OCI-LY7 (cell line): ENCODE results near the gene METTL24.

Source experiments
- EZH2phosphoT487 ChIP-seq: fragments of 200-600 bp; sonication (generic); IDR thresholded peaks from 2 replicates; pipeline ENCODE4 v1.6.1; 2018; ENCODE audit warnings: low read depth, borderline replicate concordance, mild to moderate bottlenecking, mixed run types, antibody characterized with exemption, low read length, moderate library complexity, mixed read lengths
- TF ChIP-seq, protein P1 (sequence below): fragments of 200-600 bp; sonication (generic); conservative IDR thresholded peaks from 2 replicates; pipeline ENCODE4 v1.5.1; 2014; ENCODE audit warnings: mild to moderate bottlenecking, antibody characterized with exemption, low read length, moderate library complexity, mixed read lengths

DNA sequence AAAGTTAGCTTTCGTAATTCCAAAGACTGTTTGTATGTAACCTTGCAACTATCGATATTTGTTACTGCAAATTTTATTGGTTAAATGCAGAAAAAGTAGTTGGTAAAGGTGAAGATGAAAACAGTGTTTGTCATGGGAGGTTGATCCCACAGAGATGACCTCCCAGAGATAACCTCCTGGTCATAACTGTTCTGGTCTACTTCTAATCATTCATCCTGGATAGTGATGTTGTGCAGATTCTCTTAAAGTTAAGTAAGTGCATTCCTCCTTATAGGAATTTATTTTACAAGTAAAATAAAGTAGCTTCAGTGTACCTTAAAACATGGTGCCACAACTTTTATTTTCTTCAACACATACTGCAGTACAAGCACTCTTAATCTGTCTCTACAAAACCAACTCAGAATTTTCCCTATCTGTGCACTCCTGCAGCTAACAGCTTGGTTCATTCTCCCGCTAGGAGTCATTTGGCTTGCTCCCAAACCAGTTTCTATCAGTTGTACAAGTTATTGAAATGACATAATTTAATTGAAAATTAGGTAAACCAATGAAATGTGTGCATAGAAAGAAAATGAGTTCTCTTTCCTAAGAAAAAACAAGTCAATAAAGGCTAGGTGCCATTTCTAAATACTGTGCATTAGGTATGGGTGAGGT, 19.2 kb downstream of the METTL24 start:
- TF ChIP-seq, protein P1, sequence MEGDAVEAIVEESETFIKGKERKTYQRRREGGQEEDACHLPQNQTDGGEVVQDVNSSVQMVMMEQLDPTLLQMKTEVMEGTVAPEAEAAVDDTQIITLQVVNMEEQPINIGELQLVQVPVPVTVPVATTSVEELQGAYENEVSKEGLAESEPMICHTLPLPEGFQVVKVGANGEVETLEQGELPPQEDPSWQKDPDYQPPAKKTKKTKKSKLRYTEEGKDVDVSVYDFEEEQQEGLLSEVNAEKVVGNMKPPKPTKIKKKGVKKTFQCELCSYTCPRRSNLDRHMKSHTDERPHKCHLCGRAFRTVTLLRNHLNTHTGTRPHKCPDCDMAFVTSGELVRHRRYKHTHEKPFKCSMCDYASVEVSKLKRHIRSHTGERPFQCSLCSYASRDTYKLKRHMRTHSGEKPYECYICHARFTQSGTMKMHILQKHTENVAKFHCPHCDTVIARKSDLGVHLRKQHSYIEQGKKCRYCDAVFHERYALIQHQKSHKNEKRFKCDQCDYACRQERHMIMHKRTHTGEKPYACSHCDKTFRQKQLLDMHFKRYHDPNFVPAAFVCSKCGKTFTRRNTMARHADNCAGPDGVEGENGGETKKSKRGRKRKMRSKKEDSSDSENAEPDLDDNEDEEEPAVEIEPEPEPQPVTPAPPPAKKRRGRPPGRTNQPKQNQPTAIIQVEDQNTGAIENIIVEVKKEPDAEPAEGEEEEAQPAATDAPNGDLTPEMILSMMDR: no peak
- no peak for TF ChIP-seq EZH2phosphoT487
